ENCODE measurements around the gene GMPS.
A peak's percentile ranks its signal among the peaks of the same experiment; 100 is the strongest.
"Not testable (repeated sequence)": the region's sequence is repeated elsewhere in the genome, so short reads cannot be mapped to it uniquely, and the experiment has no call there.

GMPS gene

GRCh38 chr3:155941354-155941753 is 70.9 kb downstream of the GMPS start:
- no peak for DNase-seq (ENCODE audit: low read depth, low spot score)

DNA sequence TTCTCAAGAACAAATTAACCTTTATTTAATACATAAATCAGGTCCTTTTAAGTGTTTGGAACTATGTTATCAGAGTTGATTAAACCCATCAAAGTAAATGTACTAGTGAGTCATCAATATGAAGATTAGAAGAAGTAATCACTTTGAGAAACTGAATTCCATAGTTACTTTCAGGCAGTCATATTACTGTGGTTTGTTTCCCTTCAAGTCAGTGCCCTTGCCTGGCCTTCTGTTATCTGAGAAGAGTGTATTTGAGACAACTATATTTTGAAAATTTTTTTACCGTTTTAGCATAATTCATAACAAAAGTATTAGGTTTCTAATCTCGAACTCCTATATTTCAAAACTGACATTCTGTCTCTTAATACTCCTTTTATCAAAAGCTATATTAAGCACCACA is 73.6 kb downstream of the GMPS start:
- DNase-seq (ENCODE audit: low read depth, low spot score), result no peak

DNA sequence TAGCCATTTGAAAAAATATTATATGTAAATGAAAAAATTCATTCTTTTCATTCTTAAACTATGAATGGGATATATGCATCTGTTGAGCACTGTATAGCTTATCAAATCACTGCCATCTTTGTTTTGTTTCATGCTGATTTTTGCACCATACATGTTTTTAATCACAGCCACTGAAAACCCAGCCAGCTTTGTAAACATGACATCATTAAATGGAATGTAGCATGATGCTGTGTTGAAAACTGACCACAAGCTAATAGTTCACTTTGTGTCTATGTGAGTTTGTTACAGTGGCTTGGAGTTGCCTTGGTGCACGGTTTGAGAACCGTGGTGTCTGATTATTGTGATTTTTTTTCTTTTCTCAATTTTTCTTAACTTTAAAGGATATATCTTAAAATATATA is 75.7 kb downstream of the GMPS start:
- DNase-seq (ENCODE audit: low read depth, low spot score), result peak; percentile 45

DNA sequence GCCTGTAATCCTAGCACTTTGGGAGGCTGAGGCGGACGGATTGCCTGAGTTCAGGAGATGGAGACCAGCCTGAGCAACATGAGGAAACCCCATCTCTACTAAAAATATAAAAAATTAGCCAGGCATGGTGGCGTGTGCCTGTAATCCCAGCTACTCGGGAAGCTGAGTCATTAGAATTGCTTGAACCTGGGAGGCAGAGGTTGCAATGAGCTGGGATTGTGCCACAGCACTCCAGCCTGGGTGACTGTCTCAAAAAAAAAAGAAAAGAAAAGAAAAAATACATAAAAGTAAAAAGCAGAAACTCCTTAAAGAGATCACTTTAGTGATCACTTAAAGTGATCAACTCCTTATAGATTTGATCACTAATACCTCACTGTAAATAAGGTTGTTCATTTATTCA is 78.0 kb downstream of the GMPS start:
- DNase-seq (ENCODE audit: low read depth, low spot score), result no peak

GRCh38 chr3:155949453-155950217 is 79.2 kb downstream of the GMPS start:
- no peak for DNase-seq (ENCODE audit: low read depth, low spot score)

DNA sequence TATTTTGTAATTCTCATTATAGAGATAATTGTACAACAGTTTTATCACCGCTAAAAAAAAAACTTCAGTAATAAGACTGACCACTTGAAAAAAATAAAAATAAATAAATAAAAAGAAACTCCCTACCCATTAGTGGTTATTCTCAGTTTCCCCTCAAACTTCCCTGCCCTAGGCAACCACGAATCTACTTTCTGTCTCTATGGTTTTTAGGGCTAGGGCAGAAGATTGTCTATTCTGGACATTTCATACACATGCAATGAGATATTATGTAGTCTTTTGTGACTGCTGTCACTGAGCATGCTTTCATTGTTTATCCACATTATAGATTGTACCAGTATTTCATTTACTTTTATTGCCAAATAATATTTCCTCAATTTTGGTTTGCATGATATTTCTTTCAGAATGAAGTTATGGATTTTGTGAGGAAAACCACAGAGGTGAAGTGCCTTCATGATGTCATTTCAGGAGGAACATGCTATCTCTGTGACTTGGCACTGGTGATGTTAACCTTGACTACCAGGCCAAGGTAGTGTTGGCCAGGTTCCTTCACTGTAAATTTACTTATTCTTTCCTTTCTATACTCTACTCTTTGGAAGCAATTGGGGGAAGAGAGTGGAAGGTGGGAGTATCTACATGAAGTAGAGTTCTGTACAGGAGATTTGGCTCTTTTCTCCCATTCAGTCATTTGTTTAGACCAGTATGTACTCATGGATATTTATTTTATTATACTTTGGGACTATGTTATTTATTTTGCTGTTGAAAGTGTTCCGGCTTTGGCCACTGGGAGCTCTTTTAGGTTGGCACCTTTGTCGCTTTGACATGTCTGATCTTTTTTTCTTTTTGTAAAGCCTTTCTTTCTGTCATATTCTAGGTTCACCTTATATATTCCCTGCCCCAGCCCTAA is 86.3 kb downstream of the GMPS start:
- DNase-seq (ENCODE audit: low read depth, low spot score), result no peak

- no peak for DNase-seq (ENCODE audit: low read depth, low spot score)
Observed at GRCh38 chr3:155957412-155957880, 87.0 kb downstream of the GMPS start.

DNA sequence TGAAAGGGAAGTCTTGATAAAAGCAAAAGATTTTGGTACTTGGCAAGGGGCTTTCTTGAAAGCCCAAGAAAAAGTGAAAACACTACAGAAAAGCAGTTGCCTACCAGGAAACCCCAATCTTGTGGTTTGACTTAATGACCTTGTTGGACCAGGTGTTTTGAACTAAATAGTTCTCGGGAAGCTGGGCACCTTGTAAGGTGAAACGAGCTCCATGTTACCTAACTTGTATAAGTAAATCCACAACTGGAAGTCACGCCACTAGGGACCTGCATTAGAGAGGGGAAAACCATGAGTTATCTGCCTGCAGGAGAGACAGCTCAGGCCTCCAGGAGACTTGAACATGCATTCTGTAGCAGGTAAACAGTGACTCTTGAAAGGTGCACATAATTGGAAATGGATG is 88.2 kb downstream of the GMPS start:
- no peak for DNase-seq (ENCODE audit: low read depth, low spot score)

DNA sequence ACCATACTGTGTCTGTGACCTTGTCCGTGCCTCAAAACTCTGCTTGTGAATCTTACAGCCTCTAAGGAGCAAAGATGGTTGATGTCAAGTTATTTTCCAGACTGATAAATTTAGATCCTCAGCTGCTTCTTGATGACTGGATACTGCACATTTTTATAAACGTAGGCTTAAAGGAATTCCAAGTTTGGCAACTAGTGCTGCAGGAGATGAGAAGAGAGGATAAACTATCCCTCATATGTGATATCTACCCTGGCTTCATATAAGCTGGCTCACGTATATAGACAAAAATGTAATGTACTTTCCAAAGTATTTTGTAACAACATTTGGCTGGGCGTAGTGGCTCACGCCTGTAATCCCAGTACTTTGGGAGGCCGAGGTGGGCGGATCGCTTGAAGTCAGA is 89.6 kb downstream of the GMPS start:
- DNase-seq (ENCODE audit: low read depth, low spot score), result no peak

DNA sequence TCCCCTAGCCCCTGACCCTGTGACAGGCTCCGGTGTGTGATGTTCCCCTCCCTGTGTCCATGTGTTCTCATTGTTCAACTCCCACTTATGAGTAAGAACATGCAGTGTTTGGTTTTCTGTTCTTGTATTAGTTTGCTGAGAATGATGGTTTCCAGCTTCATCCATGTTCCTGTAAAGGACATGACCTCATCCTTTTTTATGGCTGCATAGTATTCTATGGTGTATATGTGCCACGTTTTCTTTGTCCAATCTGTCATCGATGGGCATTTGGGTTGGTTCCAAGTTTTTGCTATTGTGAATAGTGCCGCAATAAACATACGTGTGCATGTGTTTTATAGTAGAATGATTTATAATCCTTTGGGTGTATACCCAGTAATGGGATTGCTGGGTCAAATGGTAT is 90.6 kb downstream of the GMPS start:
- not testable (repeated sequence) for DNase-seq (ENCODE audit: low read depth, low spot score)

DNA sequence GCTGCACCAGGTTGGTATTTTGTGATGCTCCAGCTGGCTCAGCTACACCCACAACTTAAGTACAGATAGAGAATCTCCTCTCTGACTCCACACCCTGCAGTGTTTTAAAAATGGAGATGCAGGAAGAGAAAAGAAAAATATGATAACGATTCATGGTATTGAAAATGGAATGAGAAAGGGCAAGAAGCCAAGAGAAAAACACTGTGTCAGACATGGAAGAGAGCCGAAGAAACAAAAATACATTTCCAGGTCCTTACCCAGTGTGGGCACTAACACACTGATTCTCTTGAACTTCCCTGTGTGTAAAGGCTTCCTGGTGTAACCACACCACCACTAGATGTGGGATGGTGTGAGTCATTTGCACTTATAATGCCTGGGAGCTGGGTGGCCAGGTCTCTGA is 93.1 kb downstream of the GMPS start:
- no peak for DNase-seq (ENCODE audit: low read depth, low spot score)

DNA sequence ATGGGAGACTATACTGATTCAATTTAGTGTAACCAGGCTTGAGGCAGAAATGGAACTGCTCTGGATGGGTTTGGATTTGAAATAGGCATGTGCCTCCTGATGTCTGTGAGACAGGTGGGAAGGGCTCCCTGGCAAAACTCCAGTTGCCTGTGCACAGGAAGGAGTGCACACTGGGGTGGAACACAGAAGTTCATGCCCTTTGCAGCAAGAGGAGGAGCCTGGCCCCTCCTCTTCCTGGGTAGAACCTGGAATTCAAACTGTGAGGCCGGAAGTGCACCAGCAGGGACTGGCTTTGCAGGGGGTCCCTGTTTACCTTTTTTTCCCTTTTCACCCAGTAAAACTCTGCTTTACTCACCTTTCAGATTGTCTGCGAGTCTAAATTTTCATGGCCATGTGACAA is 99.9 kb downstream of the GMPS start:
- DNase-seq (ENCODE audit: low read depth, low spot score), result no peak

DNA sequence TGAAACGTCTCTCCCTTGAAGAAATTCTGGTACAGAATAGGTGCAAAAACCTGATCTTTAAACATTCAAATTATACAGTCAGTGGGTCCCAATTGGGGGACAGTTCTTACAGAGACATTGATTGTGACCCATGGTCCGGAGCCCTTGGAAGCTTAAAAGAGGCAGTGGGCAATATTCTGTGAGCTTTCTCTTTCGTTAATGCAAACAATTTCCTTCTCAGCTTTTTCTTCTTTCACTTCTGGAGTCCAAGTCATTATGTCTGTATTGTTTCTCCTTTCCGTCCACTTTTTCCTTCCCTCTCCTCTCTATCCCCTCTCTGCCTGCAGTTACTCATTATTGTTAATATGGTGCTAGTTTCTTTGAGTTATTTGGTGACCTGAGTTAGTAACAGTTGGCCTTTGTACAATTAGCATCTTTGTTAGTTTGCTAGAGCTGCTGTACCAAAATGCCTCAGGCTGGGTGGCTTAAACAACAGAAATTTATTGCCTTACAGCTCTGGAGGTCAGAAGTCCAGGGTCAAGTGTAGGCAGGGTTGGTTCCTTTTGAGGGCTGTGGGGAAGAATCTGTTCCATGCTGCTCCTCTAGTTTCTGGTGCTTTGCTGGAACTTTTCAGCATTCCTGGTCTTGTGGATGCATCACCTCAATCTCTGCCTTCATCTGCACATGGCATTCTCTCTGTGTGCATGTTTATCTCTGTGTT is 102.6 kb downstream of the GMPS start:
- no peak for DNase-seq (ENCODE audit: low read depth, low spot score)

DNA sequence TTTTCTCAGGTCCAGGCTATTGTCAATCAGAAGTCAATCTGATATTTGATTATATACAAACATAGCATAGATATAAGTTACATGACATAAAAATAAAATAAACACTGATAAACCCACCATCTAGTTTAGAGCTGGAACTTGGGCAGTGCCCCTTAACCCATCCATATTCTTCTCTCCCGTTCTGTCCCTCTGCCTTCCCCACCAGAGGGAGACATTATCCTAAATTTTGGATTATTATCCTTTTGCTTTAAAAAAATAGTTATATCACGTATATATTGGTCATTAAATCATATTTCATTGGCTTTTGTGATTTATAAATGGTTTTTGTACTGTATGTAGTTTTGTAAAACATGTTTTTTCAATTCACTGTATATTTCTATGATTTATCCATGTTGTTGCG is 107.9 kb downstream of the GMPS start:
- no peak for DNase-seq (ENCODE audit: low read depth, low spot score)

GRCh38 chr3:155979746-155980145 is 109.3 kb downstream of the GMPS start:
- no peak for DNase-seq (ENCODE audit: low read depth, low spot score)

DNA sequence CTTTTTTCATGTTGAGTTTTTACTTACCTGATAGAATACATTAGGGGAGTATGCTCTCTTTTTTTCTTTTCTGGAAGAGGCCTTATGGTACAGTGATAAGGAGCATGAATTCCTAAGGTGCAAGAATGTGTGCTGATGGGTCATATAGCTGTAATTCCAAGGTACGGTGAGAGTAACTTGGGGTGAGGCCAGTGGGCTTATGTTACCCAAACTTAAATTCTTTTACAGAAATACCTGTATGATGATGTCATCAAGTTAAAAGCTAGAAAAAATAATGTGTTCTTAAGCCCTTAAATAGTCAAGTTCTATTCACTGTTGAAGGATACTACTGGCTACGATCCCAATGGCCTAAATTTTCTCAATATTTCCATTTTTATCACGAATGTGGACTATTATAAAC is 111.2 kb downstream of the GMPS start:
- no peak for DNase-seq (ENCODE audit: low read depth, low spot score)

DNA sequence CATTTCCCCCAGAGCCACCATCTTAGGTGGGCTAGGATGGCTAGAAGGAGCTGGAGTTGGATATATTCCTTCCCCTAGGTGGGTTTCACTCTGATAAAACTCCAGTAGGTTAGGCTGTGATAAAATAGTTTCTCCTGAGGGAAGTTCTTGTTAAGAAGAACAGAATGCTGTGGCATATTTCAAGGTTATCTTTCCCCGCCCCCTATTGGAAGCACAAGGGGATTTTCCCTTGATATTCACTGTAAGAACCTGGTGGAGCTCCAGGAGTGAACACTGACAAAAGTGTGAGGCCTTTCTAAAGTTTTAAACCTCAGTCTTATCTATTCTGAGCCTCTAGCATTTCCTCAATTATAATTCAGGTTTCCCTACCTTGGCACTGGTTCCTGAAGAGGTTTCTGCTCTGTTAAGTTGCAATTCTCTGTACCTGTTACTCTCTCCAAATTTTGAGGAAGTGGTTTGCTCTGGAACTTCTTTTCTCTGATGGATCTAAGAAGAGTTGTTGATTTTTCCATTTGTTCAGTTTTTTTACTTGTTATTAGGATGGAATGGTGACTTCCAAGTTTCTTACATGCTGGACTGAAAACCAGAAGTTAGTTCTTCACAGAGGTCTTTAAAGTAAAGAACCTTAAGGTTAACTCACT is 113.5 kb downstream of the GMPS start:
- no peak for DNase-seq (ENCODE audit: low read depth, low spot score)

DNA sequence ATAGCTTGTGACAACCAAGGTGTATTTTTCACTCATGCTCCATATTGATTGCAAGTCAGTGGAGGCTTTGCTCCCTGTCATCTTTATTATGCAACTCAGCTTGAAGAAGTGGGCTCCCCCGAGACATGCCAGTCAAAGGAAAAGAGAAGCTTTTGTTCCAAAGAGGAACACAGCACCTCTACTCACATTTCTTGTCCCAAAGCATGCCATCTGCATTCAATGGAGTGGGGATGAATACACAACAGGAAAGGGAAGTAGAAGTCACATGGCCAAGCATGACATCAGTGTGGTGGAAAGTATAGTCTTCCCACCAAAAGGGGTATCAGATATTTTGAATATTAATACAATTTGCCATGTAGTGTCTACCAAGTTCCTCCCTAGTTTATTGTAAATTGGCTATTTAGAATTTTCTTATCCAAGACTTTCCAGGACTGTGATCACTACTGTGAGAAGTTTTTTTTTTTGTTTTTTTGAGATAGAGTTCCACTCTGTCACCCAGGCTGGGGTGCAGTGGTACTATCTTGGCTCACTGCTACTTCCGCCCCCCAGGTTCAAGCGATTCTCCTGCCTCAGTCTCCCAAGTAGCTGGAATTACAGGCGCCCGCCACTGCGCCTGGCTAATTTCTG is 114.5 kb downstream of the GMPS start:
- no peak for DNase-seq (ENCODE audit: low read depth, low spot score)

GRCh38 chr3:155989536-155989935 is 119.1 kb downstream of the GMPS start:
- DNase-seq (ENCODE audit: low read depth, low spot score), result no peak

- no peak for DNase-seq (ENCODE audit: low read depth, low spot score)
Observed at GRCh38 chr3:155991212-155991611, 120.8 kb downstream of the GMPS start.

DNA sequence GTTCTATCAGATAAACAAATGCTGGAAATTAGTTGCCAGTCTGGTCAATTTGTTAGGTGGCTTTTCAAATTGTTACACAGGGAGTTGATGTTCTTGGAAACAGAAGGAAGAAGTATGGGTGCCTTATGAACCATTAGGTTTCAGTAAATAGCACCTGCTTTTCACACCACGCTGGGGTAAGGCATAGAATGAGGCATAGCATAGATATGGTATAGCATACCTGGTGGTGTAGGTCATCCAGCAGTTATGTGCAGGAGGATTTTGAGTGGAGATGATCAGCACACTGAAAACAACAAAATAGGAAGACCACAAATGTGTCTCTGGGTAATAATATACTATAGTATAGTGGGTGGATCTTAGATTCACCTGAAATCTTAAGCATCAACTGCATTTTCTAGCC is 121.4 kb downstream of the GMPS start:
- no peak for DNase-seq (ENCODE audit: low read depth, low spot score)

Data from smooth muscle cell of the brain vasculature (primary cell).